A673 (cell line): ENCODE data around the gene HBG1. TPM values are rescaled to one million over a fixed set of nuclear protein-coding genes. Genes with fewer than 3 reads are reported as not detected.

Experiments used
- BruUV-seq: library from RNA; stranded (reverse); fragments of 400-500 nt; replicated peaks from 2 replicates; lab custom pipeline; 2021; lab: Mats Ljungman, UMichigan
- CTCF ChIA-PET: fragments of 300-600 bp; sonication (Branson Sonifier 250); formaldehyde crosslinking; loops from one replicate; lab custom pipeline; 2022; ENCODE audit warnings: antibody characterized with exemption; lab: Charles Lee
- POLR2A ChIA-PET: fragments of 300-600 bp; sonication (Branson Sonifier 250); formaldehyde crosslinking; loops from one replicate; lab custom pipeline; 2022; ENCODE audit warnings: antibody characterized with exemption; ENCODE audit not compliant: low non-redundant PET; lab: Charles Lee
- DNase-seq: peaks from one replicate; pipeline ENCODE4 v3.0.0-alpha.2; 2015; ENCODE audit warnings: low spot score
- H3K27ac ChIP-seq: fragments of 200-600 bp; sonication (generic); 2 replicates; pipeline ENCODE4 v1.5.1; 2016; ENCODE audit warnings: mixed run types, low read depth, mild to moderate bottlenecking, mixed read lengths, antibody characterized with exemption, low read length; ENCODE audit not compliant: poor library complexity, severe bottlenecking
- H3K27me3 ChIP-seq: fragments of 200-600 bp; sonication (generic); replicated peaks from 2 replicates; pipeline ENCODE4 v1.6.1; 2017; ENCODE audit warnings: mixed run types, low read depth, mild to moderate bottlenecking, mixed read lengths, antibody characterized with exemption, low read length; ENCODE audit not compliant: insufficient read depth, poor library complexity
- H3K36me3 ChIP-seq: fragments of 200-600 bp; sonication (generic); 2 replicates; pipeline ENCODE4 v1.6.1; 2016; ENCODE audit warnings: mixed run types, mild to moderate bottlenecking, mixed read lengths, antibody characterized with exemption, low read length; ENCODE audit not compliant: insufficient read depth, poor library complexity, severe bottlenecking
- H3K4me1 ChIP-seq: fragments of 200-600 bp; sonication (generic); 2 replicates; pipeline ENCODE4 v1.6.1; 2017; ENCODE audit warnings: mixed run types, mild to moderate bottlenecking, mixed read lengths, antibody characterized with exemption, low read length; ENCODE audit not compliant: insufficient read depth, poor library complexity, severe bottlenecking
- H3K4me3 ChIP-seq: fragments of 200-600 bp; sonication (generic); 2 replicates; pipeline ENCODE4 v1.5.1; 2016; ENCODE audit warnings: low read depth, mixed run types, mild to moderate bottlenecking, mixed read lengths, low read length; ENCODE audit not compliant: poor library complexity, severe bottlenecking
- H3K9me3 ChIP-seq: fragments of 200-600 bp; sonication (generic); 2 replicates; pipeline ENCODE4 v1.6.1; 2016; ENCODE audit warnings: mixed run types, low read depth, mild to moderate bottlenecking, mixed read lengths, antibody characterized with exemption, low read length; ENCODE audit not compliant: poor library complexity, severe bottlenecking
- CTCF ChIP-seq: fragments of 300-800, 200-600 bp; sonication (generic); conservative IDR thresholded peaks from 2 replicates; pipeline ENCODE4 v1.5.1; 2017; ENCODE audit warnings: low read depth, mild to moderate bottlenecking, antibody characterized with exemption, low read length, moderate library complexity, mixed read lengths
- EZH2 ChIP-seq: fragments of 200-600 bp; sonication (generic); IDR thresholded peaks from 2 replicates; pipeline ENCODE4 v1.6.1; 2017; ENCODE audit warnings: borderline replicate concordance, low read depth, mild to moderate bottlenecking, mixed read lengths, antibody characterized with exemption, low read length; ENCODE audit not compliant: poor library complexity, severe bottlenecking
- intact Hi-C: fragments of 100-400 bp; cut with micrococcal nuclease; formaldehyde crosslinking; loops from one replicate; pipeline ENCODE4 v1.10.0; 2022; ENCODE audit not compliant: unreplicated experiment
- total RNA-seq: library from RNA; stranded (reverse); gene quantifications from 2 replicates; pipeline ENCODE4 v1.2.3, GENCODE V29; 2021

Gene HBG1
- total RNA-seq, 1 experiment from 2014 or later, result not detected

DNA sequence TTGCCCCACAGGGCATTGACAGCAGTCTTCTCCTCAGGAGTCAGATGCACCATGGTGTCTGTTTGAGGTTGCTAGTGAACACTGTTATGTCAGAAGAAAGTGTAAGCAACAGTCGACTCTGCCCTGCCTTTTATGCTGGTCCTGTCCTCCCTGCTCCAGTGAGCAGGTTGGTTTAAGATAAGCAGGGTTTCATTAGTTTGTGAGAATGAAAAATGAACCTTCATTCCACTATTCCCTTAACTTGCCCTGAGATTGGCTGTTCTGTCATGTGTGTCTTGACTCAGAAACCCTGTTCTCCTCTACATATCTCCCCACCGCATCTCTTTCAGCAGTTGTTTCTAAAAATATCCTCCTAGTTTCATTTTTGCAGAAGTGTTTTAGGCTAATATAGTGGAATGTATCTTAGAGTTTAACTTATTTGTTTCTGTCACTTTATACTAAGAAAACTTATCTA, 15.2 kb downstream of the HBG1 start, which contains the start of gene HBD:
Gene HBD, minus strand, starts transcription at position 103 of the 454 bp plus-strand sequence. Its CDS starts 50 bp downstream, at position 53.
- TF ChIP-seq CTCF (no peak), EZH2 (no peak)
- intact Hi-C loops, result no loop called here
- no peak for DNase-seq
- no TSS peak for BruUV-seq
- H3K27me3 ChIP-seq, result no peaks in the 10 kb centered on the region
- ChIA-PET CTCF (no interaction called here), POLR2A (no interaction called here)
- H3K27ac ChIP-seq, result no peak within 1 kb of the TSS
- no peaks in the 10 kb centered on the region for H3K4me1 ChIP-seq
- H3K9me3 ChIP-seq, result no peaks in the 10 kb centered on the region
- no peak within 1 kb of the TSS for H3K4me3 ChIP-seq
- H3K36me3 ChIP-seq, result no peaks in the 10 kb centered on the region

GRCh38 chr11:5233307-5233706, 16.4 kb downstream of the HBG1 start:
- Histone ChIP-seq H3K36me3 (no peaks in the 10 kb centered on the region), H3K9me3 (no peaks in the 10 kb centered on the region), H3K4me1 (no peaks in the 10 kb centered on the region), H3K4me3 (no peak overlapping the region), H3K27ac (no peak overlapping the region), H3K27me3 (no peaks in the 10 kb centered on the region)
- CTCF ChIA-PET, result no interaction called here
- POLR2A ChIA-PET, result no interaction called here
- intact Hi-C loops, result no loop called here
- BruUV-seq, result no TSS peak
- TF ChIP-seq CTCF (no peak), EZH2 (no peak)
- no peak for DNase-seq

- Histone ChIP-seq H3K27ac (no peak overlapping the region), H3K4me1 (no peaks in the 10 kb centered on the region), H3K9me3 (no peaks in the 10 kb centered on the region), H3K4me3 (no peak overlapping the region), H3K27me3 (no peaks in the 10 kb centered on the region), H3K36me3 (no peaks in the 10 kb centered on the region)
- BruUV-seq, result no TSS peak
- TF ChIP-seq EZH2 (no peak), CTCF (no peak)
- DNase-seq, result no peak
- ChIA-PET CTCF (no interaction called here), POLR2A (no interaction called here)
- intact Hi-C loops, result no loop called here
Observed at GRCh38 chr11:5232821-5233220, 16.8 kb downstream of the HBG1 start.
